ENCODE data around the gene NFKB1.

- no peak for TF ChIP-seq CTCF (IDR thresholded peaks at IDR 0.05 in 2 of 3, conservative IDR thresholded peaks at IDR 0.05 in 1 of 3; ENCODE audit: control insufficient read depth in 2 of 3, extremely low read depth in 1 of 3, insufficient read depth in 1 of 3, low read depth in 3 of 3, low read length in 3 of 3)
- TF ChIP-seq EED (IDR thresholded peaks at IDR 0.05; ENCODE audit: low read depth) = no peak
- TF ChIP-seq, protein P1, sequence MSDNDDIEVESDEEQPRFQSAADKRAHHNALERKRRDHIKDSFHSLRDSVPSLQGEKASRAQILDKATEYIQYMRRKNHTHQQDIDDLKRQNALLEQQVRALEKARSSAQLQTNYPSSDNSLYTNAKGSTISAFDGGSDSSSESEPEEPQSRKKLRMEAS (IDR thresholded peaks at IDR 0.05; ENCODE audit: low read depth, low read length) = no peak
- no peak for TF ChIP-seq ATF3 (IDR thresholded peaks at IDR 0.05; ENCODE audit: borderline replicate concordance, extremely low read depth, low read depth, low read length)
- no peak for TF ChIP-seq BCLAF1 (IDR thresholded peaks at IDR 0.05)
- no peak for TF ChIP-seq NFYB (IDR thresholded peaks at IDR 0.05; ENCODE audit: insufficient read depth, low read depth, low read length)
- no peak for TF ChIP-seq POLR2AphosphoS5 (IDR thresholded peaks at IDR 0.05; ENCODE audit: low read length)
- TF ChIP-seq CHD1 (IDR thresholded peaks at IDR 0.05; ENCODE audit: low read depth, low read length) = no peak; the same call in 1 of the 2 replicates
- TF ChIP-seq RBBP5 (conservative IDR thresholded peaks at IDR 0.05) = no peak
- TF ChIP-seq USF1 (IDR thresholded peaks at IDR 0.05; ENCODE audit: borderline replicate concordance, extremely low read length, insufficient read depth, low read depth, low read length) = no peak
- TF ChIP-seq FOS (IDR thresholded peaks at IDR 0.05; ENCODE audit: borderline replicate concordance, extremely low read depth, insufficient read length) = no peak
Observed at GRCh38 chr4:102502543-102502818, 1.3 kb downstream of the NFKB1 start.
